ENCODE data around the gene NT5E. TPM values are rescaled to one million over a fixed set of nuclear protein-coding genes. Genes with fewer than 3 reads are reported as not detected.

Gene NT5E
- total and polyA plus RNA-seq, 2 of the 13 experiments (the other 11 are each of a cell fraction or from before 2014, with no cell fraction given): 9.5 to 33.0 TPM

GRCh38 chr6:85451565-85452306 is 1.9 kb downstream of the NT5E start (continued):
- TF ChIP-seq, protein P1, sequence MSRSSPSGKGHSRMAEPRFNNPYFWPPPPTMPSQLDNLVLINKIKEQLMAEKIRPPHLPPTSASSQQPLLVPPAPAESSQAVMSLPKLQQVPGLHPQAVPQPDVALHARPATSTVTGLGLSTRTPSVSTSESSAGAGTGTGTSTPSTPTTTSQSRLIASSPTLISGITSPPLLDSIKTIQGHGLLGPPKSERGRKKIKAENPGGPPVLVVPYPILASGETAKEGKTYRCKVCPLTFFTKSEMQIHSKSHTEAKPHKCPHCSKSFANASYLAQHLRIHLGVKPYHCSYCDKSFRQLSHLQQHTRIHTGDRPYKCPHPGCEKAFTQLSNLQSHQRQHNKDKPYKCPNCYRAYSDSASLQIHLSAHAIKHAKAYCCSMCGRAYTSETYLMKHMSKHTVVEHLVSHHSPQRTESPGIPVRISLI (CRISPR knock-in tag; IDR thresholded peaks at IDR 0.05; ENCODE audit: borderline replicate concordance): no peak
- TF ChIP-seq TRIM24 (CRISPR knock-in tag; IDR thresholded peaks at IDR 0.05) (no peak), MIXL1 (CRISPR knock-in tag; IDR thresholded peaks at IDR 0.05) (peak; percentile 78), GFI1 (CRISPR knock-in tag; IDR thresholded peaks at IDR 0.05; ENCODE audit: borderline replicate concordance) (peak; percentile 60; the same call in 1 of the 2 replicates), ZNF205 (CRISPR knock-in tag; IDR thresholded peaks at IDR 0.05) (peak; percentile 90), TEAD3 (CRISPR knock-in tag; optimal IDR thresholded peaks at IDR 0.05; ENCODE audit: borderline replicate concordance) (peak; percentile 59), HDAC1 (CRISPR knock-in tag; IDR thresholded peaks at IDR 0.05) (peak; percentile 66), RXRB (CRISPR knock-in tag; IDR thresholded peaks at IDR 0.05; ENCODE audit: borderline replicate concordance) (peak; percentile 70; the same call in 1 of the 2 replicates), ONECUT2 (CRISPR knock-in tag; IDR thresholded peaks at IDR 0.05) (peak; percentile 47; the same call in 1 of the 2 replicates)

- POLR2A ChIA-PET: interaction anchor here (0.6 to 4.6 kb wide), 7 partner anchors 11 to 226 kb away, joined by 3 to 99 read pairs (median 5); no protein-coding TSS in a partner anchor
- H3K36me3 ChIP-seq (replicated peaks in 1 of 2; ENCODE audit: control insufficient read depth in 1 of 2, insufficient read depth in 2 of 2, low read length in 2 of 2): no peaks in the 10 kb centered on the region; a peak in 2 of 5 replicates
- no peak for DNase-seq (ENCODE audit: low spot score)
- FAIRE-seq: no peak
- in situ Hi-C loops (cut with HindIII; ENCODE audit: extremely low pct_ligation_motif_present, low pct_unique_long_range_greater_than_20kb): no loop called here
- peak overlapping the region; percentile 75 for H3K4me2 ChIP-seq (ENCODE audit: low read depth, low read length)
- peaks cover 75% of the 10 kb centered on the region for H3K4me1 ChIP-seq (ENCODE audit: insufficient read depth, low read length)
- no peaks in the 10 kb centered on the region for H3K9me3 ChIP-seq (ENCODE audit: low read length)
- peak overlapping the region; percentile 85 for H3K9ac ChIP-seq (ENCODE audit: insufficient read depth, low read depth, low read length)
- H3K27me3 ChIP-seq (ENCODE audit: control insufficient read depth in 1 of 2, insufficient read depth in 2 of 2, low read length in 2 of 2): no peaks in the 10 kb centered on the region; a peak in 1 of 5 replicates
- H3K79me2 ChIP-seq (ENCODE audit: insufficient read depth, low read length): peaks cover 39% of the 10 kb centered on the region
- peak overlapping the region; percentile 76 to 88 (median 79); a peak in 5 of 6 replicates for H3K4me3 ChIP-seq (replicated peaks in 1 of 3; ENCODE audit: insufficient read depth in 1 of 3, low read depth in 2 of 3, low read length in 3 of 3)
- CTCF ChIA-PET (ENCODE audit: low intra/inter-chr PET ratio, low total read pairs): interaction anchor here (1.4 kb wide), 1 partner anchor 97 kb away, joined by 3 read pairs; no protein-coding TSS in a partner anchor
- H4K20me1 ChIP-seq (ENCODE audit: insufficient read depth, low read length): no peaks in the 10 kb centered on the region
- peak overlapping the region; percentile 84 for H3K27ac ChIP-seq (ENCODE audit: extremely low read length, insufficient read depth, low read length)
- WGBS (ENCODE audit: low lambda C conversion rate): 44% methylated on average over 5 of the region's 5 CpGs
- no TSS peak for BruUV-seq (replicated peaks)
- no peak overlapping the region for H2AFZ ChIP-seq (ENCODE audit: low read length)
- peak; percentile 9; the same call in 2 of the 3 replicates for ATAC-seq
- intact Hi-C loops (cut with micrococcal nuclease; ENCODE audit: unreplicated experiment): no loop called here
- TF ChIP-seq HOMEZ (CRISPR knock-in tag; IDR thresholded peaks at IDR 0.05; ENCODE audit: low read depth): no peak
- no peak for TF ChIP-seq ZNF674 (CRISPR knock-in tag; IDR thresholded peaks at IDR 0.05; ENCODE audit: low read depth)
- TF ChIP-seq KLF9 (CRISPR knock-in tag; IDR thresholded peaks at IDR 0.05; ENCODE audit: low read depth): peak; percentile 25; the same call in 1 of the 2 replicates
- TF ChIP-seq ZNF687 (CRISPR knock-in tag; IDR thresholded peaks at IDR 0.05): no peak
- TF ChIP-seq THYN1 (CRISPR knock-in tag; IDR thresholded peaks at IDR 0.05; ENCODE audit: borderline replicate concordance, low read depth): no peak
- no peak for TF ChIP-seq ZKSCAN1 (IDR thresholded peaks at IDR 0.05; ENCODE audit: low read length)
- TF ChIP-seq RORA (CRISPR knock-in tag; IDR thresholded peaks at IDR 0.05): 0 out of 2 replicates have a peak, but pooled peaks have one; percentile 66
- no peak for TF ChIP-seq HCFC1 (IDR thresholded peaks at IDR 0.05; ENCODE audit: low read depth, low read length)
Measured at GRCh38 chr6:85452441-85452881, 2.6 kb downstream of the NT5E start.

Data from HepG2 (cell line).